Germinal center (tissue), 1 donor: ENCODE measurements around the gene NEURL3.
"Not testable (repeated sequence)": the region's sequence is repeated elsewhere in the genome, so short reads cannot be mapped to it uniquely, and the experiment has no call there.

Source experiments
- DNase-seq: peaks from one replicate; pipeline ENCODE4 v3.0.0; 2012; ENCODE audit warnings: mixed read lengths, low spot score

Gene NEURL3, protein sequence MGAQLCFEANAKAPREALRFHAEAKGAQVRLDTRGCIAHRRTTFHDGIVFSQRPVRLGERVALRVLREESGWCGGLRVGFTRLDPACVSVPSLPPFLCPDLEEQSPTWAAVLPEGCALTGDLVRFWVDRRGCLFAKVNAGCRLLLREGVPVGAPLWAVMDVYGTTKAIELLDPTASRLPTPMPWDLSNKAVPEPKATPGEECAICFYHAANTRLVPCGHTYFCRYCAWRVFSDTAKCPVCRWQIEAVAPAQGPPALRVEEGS

DNA sequence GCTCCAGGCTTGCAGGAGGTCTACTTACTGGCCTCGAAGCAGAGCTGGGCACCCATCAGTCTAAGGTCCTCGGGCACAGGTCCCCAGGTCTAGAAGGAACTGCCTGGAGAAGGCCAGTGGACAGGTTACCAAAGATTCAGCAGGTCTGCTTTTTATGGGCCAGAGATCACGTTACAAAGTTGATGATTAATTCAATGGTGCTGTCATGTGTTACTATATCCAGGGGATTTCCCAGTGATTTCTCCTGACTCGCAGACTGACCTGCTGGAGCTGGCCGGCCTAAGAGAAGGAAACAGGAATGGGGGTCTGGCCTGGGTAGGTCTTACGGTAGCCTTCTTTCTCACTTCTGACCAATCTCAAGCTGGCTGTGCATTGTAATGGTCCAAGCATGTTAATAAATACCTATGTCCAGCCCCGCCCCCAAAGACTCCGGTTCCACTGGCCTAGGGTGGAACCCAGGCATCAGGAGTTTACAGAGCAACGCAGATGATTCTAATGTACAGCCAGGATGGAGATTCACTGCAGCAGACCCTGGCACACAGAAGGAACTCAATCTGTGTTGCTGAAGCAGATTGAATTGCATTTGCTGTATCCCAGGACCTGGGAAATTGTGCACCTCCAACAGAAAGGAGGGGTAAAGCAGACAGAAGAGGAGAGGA is at the start of gene NEURL3:
Gene NEURL3 (minus strand): TSS at position 127 of the 659 bp plus-strand sequence. CDS start 71 bp downstream, at position 56.
- DNase-seq = no peak

DNA sequence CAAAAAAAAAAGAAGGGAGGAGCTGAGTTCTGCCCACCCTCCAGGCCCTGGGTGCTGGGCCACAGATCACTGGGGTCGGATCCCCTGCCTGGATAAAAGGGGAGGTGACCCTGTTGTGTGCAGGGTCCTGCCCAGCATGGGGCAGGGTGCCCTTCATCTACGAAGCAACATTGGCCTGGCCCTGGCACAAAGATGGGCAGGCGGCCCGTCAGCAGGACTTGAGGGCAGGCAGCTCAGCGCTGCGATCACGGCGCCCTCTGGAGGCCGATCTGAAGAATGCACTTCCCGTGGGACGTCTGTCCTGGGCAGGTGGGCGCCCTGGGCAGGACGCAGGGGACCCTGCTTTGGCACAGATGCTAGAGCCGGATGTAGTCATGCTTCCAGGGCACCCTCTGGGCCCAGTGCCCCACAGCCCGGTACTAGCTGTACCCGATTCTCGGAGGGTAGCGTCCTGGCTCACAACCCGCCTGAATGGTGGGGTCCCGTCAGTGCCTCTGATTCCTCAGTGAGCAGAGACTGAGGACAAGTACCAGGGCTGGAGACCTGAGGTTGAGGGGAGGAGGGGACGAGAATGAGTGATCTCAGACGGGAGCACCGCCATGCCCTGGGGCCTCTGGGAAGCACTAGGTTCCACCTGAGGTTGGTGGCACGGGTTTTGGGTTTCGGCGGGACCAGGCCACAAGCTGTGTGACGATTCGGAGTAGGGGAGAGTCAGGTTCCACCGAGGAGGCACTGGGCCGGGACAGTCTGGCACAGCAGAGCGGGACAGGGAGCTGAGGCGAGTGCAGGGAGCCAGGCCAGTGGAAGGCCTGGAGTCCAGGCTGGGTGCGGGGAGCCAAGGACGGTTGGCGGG is 49.4 kb upstream of the NEURL3 start:
- DNase-seq = peak; percentile 79

DNA sequence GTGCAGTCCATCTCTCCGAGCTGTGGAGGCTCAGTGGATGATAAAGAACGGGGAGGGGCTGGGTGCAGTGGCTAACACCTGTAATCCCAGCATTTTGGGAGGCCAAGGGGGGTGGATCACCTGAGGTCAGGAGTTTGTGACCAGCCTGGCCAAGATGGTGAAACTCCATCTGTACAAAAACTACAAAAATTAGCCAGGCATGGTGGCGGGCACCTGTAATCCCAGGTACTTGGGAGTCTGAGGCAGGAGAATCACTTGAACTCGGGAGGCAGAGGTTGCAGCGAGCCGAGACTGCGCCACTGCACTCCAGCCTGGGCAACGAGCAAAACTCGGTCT is 48.8 kb upstream of the NEURL3 start:
- not testable (repeated sequence) for DNase-seq

DNA sequence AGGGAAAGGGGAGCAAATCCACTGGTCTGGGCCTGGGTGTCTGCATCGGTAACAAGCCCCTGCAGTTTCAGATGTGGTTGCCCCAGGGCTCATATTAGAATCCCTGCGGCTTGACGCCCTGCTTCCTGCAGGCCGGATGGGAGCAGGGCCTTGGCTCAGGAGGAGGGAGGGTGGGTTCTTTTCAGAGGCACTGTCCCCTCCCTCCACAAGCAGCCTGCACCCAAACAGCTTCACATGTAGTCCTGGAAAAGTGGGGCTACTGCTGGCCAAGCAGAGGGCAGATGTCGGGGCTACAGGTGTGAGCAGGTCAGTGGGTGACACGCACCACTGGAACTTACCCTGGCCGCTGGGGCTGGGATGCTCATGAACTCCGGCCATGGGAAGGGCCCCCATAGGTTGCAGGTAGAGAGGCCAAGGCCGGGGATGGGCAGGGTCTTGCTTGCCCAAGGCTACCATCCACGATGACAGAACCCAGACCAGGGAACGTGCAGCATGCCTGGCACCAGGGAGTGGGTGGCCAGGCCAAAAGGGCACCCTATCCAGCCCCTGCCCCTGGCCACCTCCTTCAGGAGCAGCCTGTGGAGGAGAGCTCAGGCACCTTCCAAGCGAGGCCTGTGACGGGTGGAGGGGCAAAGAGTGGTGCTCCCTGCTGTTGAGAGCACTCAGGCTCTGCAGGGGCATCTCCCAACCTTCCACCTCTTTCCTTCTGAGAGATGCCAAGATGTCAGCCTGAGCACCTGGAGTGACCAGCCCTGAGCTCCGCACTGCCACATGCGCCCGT is 48.2 kb upstream of the NEURL3 start:
- no peak for DNase-seq

DNA sequence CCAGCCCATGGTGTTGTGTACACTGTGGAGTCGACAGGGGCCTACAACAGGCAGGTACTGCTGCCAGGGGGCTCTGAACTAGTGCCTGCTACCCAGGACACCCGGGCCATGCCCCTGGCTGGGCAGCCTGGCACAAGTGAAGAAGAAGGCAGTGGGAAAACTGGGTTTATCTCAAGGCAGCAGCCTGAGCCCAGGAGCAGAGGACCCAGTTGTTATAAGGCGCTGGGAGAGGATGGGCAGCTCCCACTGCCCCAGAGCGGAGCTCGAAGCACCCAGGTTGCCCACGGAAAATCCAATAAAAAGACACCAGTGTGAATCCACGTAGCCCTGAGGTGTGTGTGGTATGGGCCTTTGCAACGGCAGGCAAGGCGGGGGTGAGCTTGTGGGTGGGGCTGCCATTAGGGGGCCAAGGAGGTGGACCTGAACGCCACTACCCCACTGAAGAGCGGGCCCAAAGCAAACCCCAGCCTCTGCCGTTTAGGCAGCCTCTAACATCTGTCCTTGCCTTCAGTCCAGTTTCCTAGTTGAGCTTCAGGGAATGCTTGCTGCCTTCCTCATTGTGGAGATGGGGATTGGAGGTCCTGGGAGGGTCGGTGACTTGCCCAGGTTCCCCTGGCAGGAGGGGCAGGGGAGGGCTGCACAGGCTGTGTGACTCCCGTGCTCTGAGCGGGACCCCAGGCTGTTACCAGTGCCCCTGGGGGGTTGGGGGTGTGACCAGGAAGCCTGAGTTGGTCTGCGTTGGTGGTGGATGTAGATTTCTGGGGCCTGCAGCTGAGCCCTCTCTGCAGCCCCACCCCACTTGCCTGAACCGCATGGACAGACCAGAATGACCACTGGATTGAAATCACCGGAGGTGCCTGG is 47.4 kb upstream of the NEURL3 start:
- no peak for DNase-seq

DNA sequence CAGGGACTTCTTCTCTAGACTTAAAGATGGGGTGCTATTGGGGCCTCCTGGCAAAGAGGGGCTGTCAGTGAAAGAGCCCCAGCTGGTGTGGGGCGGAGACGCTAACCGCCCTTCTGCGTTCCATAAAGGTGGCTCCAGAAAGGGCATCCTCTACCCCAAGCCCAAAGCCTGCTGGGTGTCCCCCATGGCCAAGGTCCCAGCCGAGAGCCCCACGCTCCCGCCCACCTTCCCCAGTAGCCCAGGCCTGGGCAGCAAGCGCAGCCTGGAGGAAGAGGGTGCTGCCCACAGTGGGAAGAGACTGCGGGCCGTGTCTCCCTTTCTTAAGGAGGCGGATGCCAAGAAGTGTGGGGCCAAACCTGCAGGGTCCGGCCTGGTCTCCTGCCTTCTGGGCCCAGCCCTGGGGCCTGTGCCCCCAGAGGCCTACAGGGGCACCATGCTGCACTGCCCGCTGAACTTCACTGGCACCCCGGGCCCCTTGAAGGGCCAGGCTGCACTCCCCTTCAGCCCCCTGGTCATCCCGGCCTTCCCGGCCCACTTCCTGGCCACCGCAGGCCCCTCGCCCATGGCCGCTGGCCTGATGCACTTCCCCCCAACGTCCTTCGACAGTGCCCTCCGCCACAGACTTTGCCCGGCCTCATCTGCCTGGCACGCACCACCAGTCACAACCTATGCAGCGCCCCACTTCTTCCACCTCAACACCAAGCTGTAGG is 46.6 kb upstream of the NEURL3 start:
- no peak for DNase-seq

DNA sequence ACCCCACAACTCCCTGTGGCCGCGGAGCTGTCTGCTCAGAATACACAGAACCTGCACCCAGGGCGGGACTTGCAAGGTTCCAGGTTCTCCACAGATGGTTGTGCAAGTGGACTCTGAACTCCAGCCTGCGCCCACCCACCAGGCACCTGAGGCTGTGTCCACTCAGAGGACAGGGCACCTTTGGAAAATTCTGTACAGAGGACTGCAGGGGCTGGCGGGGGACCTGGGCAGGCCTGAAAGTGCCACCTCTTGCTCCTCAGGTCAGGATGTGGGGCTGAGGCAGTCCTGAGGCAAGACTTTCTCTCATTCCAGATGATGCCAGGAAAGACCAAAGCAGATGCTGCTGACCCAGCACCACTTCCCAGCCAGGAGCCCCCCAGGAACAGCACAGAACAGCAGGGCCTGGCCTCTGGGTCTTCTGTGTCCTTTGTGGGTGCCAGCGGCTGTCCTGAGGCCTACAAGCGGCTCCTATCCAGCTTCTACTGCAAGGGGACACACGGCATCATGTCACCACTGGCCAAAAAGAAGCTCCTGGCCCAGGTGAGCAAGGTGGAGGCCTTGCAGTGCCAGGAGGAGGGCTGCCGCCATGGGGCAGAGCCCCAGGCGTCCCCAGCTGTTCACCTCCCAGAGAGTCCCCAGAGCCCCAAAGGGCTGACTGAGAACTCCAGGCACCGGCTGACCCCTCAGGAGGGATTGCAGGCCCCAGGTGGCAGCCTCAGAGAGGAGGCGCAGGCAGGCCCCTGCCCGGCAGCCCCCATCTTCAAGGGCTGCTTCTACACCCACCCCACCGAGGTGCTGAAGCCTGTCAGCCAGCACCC is 45.8 kb upstream of the NEURL3 start:
- DNase-seq = no peak

DNA sequence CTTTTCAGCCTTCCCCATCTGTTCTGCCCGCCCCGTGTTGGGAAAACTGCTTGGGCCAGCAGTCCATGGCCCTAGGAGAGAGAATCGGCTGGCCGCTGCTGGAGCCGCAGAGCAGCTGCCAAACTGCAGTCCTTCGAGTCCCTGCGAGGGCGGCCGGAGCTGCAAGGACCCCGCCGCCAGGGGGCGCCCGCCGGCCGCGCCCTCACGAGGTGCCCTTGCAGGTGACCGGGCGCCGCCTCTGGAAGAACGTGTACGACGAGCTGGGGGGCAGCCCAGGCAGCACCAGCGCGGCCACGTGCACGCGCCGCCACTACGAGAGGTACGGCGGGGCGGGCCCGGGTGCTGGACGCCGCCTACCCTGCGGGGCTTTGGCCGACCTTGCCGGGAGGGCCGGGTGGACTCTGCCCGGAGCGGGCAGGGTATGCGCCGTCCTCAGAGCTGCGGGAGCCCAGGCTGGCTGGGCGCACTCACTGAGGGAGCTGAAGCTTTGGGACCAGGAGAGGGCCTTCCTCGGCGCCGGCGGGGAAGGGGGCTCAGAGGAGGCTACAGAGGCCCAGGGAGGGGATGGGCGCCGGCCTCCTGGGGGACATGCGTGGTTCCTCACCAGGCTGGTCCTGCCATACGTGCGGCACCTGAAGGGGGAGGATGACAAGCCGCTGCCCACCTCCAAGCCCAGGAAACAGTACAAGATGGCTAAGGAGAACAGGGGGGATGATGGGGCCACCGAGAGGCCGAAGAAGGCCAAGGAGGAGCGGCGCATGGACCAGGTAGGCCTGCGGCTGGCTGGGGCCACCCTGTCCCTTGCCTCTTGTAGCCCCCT is 45.0 kb upstream of the NEURL3 start:
- DNase-seq = no peak

DNA sequence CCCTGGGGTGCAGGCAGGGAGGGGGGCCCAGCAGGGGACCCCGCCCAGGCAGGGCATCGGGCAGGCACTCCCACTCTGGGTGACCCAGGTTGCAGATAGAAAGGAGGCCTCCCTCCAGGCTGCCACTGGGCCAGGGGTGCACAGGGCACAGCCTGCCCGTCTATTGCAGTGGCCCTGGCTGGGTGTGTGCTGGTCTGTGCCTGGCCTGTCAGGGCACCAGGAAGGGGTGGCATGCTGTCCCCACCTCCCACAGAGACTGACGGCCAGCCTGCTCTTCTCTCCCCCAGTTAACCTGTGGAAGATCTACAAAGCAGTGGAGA is 44.3 kb upstream of the NEURL3 start:
- no peak for DNase-seq

DNA sequence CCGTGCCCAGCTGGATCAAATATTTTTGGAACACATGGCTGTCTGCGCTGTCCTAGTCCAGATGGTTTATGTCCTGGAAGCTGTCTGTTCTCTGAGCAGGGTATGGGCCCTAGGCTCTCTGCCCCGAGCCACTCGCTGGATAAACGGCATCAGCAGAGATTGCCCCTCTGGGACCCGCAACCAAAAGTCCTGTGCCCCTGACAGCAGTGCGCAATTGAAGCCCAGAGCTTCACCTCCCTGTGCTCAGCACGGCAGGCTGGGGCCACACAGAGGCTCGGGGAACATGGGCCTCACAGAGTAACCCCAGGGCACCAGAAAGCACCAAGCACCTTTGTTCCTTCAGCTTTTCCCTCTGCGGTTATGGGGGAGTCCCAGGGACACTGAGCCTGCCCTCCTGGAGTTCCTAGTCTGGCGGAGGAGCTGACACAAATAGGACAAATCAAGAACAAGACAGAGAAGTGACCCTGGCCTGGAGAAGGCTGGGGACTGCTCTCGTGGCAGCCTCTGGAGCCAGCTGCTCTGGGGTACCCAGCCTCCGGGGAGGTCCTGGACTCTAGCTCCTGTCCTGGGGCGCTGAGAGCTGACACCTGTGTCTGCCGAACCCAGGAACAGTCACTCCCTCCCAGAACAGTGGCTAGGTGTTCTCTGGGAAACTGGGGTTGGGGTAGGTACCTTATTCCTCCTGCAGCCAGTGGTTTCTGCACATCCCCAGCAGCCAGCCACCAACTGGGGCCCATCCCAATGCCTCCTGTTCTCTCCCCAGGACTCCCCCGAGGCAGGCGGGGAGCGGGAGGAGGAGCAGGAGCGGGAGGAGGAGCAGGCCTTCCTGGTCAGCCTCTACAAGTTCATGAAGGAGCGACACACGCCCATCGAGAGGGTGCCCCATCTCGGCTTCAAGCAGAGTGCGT is 43.7 kb upstream of the NEURL3 start:
- no peak for DNase-seq

DNA sequence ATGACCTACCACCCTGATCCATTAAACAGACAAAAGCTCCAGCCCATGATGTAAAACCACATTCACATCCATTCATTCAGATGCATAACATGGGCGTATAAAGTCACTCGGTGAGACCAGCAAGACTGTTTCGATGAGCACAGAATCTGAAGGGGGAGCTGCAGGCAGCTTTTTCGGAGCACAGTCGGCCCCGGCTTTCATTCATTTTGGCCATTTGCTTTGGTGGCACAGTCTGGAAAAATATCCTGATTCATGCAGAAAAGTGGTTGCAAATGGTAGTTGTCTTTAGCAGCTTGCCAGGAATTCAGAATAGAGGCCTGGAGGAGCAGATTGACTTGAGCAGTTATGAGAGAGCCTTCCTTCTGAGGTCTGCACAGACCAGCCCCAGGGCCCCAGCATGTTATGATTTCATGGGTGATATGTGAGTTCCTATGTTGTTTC is 42.6 kb upstream of the NEURL3 start:
- DNase-seq = no peak

DNA sequence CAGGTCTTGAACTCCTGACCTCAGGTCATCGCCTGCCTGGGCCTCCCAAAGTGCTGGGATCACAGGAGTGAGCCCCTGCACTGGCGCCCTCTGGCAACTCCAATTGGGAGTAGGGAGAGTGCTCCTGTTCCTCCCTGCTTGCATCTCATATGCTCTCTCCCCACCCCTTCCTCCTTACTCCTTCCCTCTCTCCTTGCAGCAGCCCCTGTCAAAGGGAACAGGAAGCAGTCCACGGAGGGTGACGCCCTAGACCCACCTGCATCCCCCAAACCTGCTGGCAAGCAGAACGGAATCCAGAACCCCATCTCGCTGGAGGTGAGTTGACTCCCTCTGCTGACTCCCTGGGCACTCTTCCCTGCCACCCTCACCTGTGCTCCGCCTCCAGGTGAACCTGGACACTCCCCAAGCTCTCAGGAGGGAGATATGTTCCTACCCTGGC is 42.1 kb upstream of the NEURL3 start:
- no peak for DNase-seq

DNA sequence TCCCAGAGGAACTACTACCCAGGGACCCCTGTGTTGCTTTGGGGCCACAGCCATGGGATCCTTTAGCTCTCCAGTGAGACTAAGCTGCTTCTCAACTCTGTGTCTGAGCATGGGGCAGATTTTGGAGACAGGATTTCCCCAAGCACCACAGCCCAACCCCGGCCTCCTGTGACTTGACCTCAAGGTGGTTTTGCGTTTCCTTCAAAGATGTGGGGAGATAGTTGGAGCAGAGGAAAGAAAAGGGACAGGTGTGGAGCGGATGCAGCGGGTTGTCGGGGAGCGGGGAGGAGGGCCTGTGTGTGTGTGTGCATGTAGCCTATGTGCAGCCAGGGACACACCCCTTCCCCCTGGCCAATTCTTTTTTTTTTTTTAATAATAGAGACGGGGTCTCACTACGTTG is 41.6 kb upstream of the NEURL3 start:
- DNase-seq = no peak

DNA sequence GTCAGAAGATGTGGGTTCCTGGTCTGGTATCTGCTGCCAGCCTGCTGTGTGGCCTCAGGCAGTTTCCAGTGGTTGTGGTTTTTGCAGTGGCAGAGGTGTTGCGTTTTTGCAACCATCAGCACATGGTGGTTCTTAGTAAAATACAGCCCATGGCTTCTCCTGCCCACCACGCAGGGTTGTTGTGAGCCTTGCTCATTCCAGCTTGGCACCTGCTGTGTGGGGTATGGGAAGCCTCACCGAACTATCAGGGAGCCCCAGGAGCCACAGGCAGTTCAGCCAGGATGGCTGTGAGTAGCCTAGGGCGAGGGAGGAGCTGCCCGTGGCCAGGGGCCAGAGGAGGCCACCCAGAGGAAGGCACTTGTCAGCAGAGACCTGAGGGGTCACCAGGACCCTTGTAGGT is 41.2 kb upstream of the NEURL3 start:
- DNase-seq = no peak

DNA sequence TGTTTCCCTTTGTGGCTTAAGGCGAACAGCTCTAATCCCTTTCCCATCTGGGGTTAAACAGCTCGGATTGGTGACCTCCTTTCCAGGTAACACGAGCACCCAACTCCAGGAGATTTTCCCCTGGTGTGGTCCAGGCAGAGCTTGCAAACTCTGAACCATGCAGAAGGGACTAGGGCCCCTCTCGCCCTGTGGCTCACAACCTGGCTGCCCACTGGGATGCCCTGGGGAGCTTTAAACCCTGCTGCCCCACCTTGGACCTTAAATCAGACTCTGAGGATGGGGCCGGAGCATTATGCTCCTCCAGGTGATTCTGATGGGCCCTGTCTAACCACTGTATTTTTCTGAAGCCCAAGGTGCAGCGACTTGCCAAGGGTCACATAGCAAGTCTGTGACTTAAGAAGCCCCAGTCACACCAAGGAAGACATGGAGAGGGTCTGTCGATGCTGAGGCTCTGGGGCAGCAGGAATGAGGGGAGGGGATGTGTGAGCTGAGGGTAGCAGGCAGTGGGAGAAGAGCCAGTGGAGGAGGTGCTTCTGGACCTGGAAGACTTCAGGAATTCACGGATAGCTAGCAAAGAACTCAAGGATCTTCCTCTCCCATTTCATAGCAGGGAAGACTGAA is 37.3 kb upstream of the NEURL3 start:
- no peak for DNase-seq

DNA sequence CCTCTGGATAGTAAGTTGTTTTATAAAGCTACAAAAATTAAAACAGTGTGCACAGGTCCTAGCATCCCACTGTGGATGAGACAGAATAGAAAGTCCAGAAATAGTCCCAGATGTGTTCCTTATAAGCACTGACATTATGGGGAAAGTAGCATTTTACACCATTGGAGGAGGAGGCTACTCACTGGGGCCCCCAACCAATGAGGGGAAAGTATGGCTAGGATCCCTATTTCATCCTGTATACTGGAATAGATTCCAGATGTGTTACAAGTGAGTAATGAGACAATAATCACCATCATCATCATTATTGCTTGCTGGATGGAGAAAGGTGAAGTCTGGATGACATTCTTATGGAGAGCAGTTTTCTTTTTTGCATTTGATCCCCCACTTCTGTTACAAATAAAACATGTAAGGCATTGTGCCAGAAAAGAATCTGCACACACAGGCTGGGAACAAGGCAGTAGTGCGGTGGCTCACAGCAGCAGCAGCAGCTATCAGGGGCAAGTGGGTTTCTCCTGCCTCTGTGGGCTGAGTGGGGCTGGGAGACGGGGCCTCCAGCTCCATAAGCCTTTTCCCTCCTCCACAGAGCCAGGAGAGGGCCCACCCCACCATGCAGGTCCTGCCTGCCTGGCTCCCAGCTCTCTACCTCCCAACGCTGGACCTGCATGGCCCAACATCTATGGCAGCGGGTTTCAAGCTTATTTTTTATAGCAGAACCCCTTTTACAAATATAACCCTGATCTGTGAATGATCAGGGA is 36.4 kb upstream of the NEURL3 start:
- no peak for DNase-seq

DNA sequence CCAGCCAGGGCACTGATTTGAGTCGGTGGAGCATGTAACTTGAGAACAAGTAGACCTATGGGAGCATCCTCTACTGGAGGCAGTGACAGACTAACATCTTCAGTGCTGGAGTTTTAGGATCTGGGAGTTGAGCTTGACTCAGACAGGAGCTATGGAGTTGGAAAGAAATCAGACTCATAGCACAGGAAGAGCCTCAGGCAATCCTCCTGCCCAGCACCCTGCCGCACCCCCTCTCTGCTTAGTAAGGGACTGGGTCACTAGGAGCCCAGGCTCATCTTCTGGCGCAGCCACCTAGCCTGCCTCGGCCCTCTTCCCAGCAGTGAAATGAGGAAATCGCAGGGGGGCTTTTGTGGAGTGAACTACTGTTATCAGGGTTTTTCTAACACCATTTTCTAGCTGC is 35.0 kb upstream of the NEURL3 start:
- no peak for DNase-seq
